SU-DHL-6 (cell line): ENCODE results near the gene CHIT1.

Experiments
- EZH2phosphoT487 ChIP-seq: fragments of 200-600 bp; sonication (generic), shearing (Covaris generic); conservative IDR thresholded peaks from 2 replicates; pipeline ENCODE4 v1.6.1; 2018; ENCODE audit warnings: mild to moderate bottlenecking, antibody characterized with exemption, low read length, moderate library complexity, mixed read lengths
- TF ChIP-seq, protein P1 (sequence below): fragments of 200-600 bp; sonication (generic); IDR thresholded peaks from one replicate; pipeline ENCODE4 v1.5.1; 2017; ENCODE audit warnings: antibody characterized with exemption, mild to moderate bottlenecking, low read length, moderate library complexity; ENCODE audit not compliant: insufficient read depth, poor library complexity, severe bottlenecking

DNA sequence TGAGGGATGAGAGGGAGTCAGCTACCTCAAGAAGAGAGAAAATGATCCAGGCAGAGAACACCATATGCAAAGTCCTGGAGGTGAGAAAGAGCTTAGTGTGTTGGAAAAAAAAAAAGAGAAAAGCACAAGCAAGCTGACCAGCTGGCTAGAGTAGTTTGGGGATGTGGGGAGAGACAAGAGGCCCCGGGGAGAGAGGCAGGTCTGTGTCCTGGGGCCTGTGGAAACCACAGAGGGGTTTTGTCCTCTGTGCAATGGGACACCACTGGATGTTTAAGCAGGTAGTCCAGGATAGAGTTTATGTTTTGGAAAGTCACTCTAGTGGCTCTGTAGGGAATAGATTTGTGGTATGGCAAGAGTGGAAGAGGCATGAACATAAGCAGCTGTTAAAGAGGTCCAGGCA, 28.6 kb downstream of the CHIT1 start:
- TF ChIP-seq, protein P1, sequence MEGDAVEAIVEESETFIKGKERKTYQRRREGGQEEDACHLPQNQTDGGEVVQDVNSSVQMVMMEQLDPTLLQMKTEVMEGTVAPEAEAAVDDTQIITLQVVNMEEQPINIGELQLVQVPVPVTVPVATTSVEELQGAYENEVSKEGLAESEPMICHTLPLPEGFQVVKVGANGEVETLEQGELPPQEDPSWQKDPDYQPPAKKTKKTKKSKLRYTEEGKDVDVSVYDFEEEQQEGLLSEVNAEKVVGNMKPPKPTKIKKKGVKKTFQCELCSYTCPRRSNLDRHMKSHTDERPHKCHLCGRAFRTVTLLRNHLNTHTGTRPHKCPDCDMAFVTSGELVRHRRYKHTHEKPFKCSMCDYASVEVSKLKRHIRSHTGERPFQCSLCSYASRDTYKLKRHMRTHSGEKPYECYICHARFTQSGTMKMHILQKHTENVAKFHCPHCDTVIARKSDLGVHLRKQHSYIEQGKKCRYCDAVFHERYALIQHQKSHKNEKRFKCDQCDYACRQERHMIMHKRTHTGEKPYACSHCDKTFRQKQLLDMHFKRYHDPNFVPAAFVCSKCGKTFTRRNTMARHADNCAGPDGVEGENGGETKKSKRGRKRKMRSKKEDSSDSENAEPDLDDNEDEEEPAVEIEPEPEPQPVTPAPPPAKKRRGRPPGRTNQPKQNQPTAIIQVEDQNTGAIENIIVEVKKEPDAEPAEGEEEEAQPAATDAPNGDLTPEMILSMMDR: no peak
- TF ChIP-seq EZH2phosphoT487: no peak
